K562 (cell line): ENCODE results near the gene USP37.

ENCODE experiments used
- GABPA ChIP-seq: fragments of 200-800 bp; sonication (Bioruptor generic); conservative IDR thresholded peaks from 2 replicates; pipeline ENCODE4 v1.6.1; 2016; ENCODE audit warnings: low read depth, missing genetic modification characterization, missing compliant biosample characterization
- HDAC8 ChIP-seq: fragments of 450-650 bp; IDR thresholded peaks from 2 replicates; pipeline ENCODE4 v1.6.1; 2016; ENCODE audit warnings: mild to moderate bottlenecking, missing genetic modification characterization, moderate library complexity, missing compliant biosample characterization
- HMG20A ChIP-seq: fragments of 450-650 bp; formaldehyde crosslinking; conservative IDR thresholded peaks from 2 replicates; pipeline ENCODE4 v1.4.0; 2020; ENCODE audit warnings: mild to moderate bottlenecking, mixed read lengths
- SP1 ChIP-seq: sonication (generic); formaldehyde crosslinking; IDR thresholded peaks from 2 replicates; pipeline ENCODE4 v1.8.1; 2022; ENCODE audit warnings: mild to moderate bottlenecking, missing genetic modification reagents
- SREBF2 ChIP-seq: sonication (generic); formaldehyde crosslinking; IDR thresholded peaks from 2 replicates; pipeline ENCODE4 v1.4.0; 2020; ENCODE audit warnings: mild to moderate bottlenecking, missing genetic modification reagents
- SRF ChIP-seq, 2 experiments: fragments of 250-450, 450-650 bp in 1 of 2; sonication (Bioruptor Pico) in 1 of 2; sonication (generic) in 1 of 2; formaldehyde crosslinking; IDR thresholded peaks; 2 replicates each; pipeline versions ENCODE4 v1.5.0 to v1.5.1; 2020 to 2022; ENCODE audit warnings: mild to moderate bottlenecking in 1 of 2, missing genetic modification reagents in 1 of 2
- SRSF3 ChIP-seq: fragments of 200-400 bp; formaldehyde crosslinking; IDR thresholded peaks from 2 replicates; pipeline ENCODE4 v1.6.1; 2016; ENCODE audit warnings: mild to moderate bottlenecking, low read length, moderate library complexity; ENCODE audit not compliant: insufficient read depth
- STAT5B ChIP-seq: fragments of 250-450 bp; sonication (Bioruptor Pico); IDR thresholded peaks from 2 replicates; pipeline ENCODE4 v1.8.0; 2021; ENCODE audit warnings: mild to moderate bottlenecking, inconsistent platforms
- TARDBP ChIP-seq: fragments of 450-650 bp; IDR thresholded peaks from 2 replicates; pipeline ENCODE4 v1.6.1; 2016
- ZNF354B ChIP-seq: fragments of 250-450 bp; sonication (Bioruptor Pico); IDR thresholded peaks from 2 replicates; pipeline ENCODE4 v1.4.0; 2020
- ZNF431 ChIP-seq: sonication (generic); formaldehyde crosslinking; IDR thresholded peaks from 2 replicates; pipeline ENCODE4 v1.8.0; 2022; ENCODE audit warnings: mild to moderate bottlenecking, missing genetic modification reagents
- ZNF639 ChIP-seq, 2 experiments: fragments of 200-800 bp in 1 of 2; sonication (Bioruptor generic) in 1 of 2; sonication (generic) in 1 of 2; formaldehyde crosslinking in 1 of 2; IDR thresholded peaks in 1 of 2; conservative IDR thresholded peaks in 1 of 2; 2 replicates each; pipeline versions ENCODE4 v1.5.0 to v1.6.1; 2016 to 2020; ENCODE audit warnings: missing compliant biosample characterization in 1 of 2, missing genetic modification characterization in 1 of 2, missing genetic modification reagents in 1 of 2
- TF ChIP-seq, protein P1 (sequence below): sonication (generic); formaldehyde crosslinking; IDR thresholded peaks from 2 replicates; pipeline ENCODE4 v1.9.0; 2022; ENCODE audit warnings: mild to moderate bottlenecking, missing genetic modification reagents
- TF ChIP-seq, protein P2 (sequence below), 3 experiments: IDR thresholded peaks in 2 of 3; conservative IDR thresholded peaks in 1 of 3; 2 replicates each; pipeline ENCODE4 v1.5.1; 2011 to 2012; ENCODE audit warnings: low read length in 3 of 3, mild to moderate bottlenecking in 3 of 3, control low read depth in 2 of 3, improper control_type of control experiment in 1 of 3, inconsistent platforms in 1 of 3, low read depth in 1 of 3, mixed read lengths in 1 of 3, moderate library complexity in 1 of 3; ENCODE audit not compliant: insufficient read depth in 2 of 3

- TF ChIP-seq ZNF639 (CRISPR knock-in tag; conservative IDR thresholded peaks at IDR 0.05 in 1 of 2, IDR thresholded peaks at IDR 0.05 in 1 of 2) (no peak), SREBF2 (CRISPR knock-in tag) (no peak), GABPA (tag) (no peak), SRF (CRISPR knock-in tag; IDR thresholded peaks at IDR 0.05) (no peak), ZNF431 (CRISPR knock-in tag) (no peak), HDAC8 (no peak), SRSF3 (no peak), HMG20A (CRISPR knock-in tag) (no peak), SP1 (CRISPR knock-in tag) (no peak), TARDBP (no peak), STAT5B (CRISPR knock-in tag) (no peak), ZNF354B (CRISPR knock-in tag) (no peak)
- TF ChIP-seq, protein P1, sequence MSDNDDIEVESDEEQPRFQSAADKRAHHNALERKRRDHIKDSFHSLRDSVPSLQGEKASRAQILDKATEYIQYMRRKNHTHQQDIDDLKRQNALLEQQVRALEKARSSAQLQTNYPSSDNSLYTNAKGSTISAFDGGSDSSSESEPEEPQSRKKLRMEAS (CRISPR knock-in tag): no peak
- TF ChIP-seq, protein P2, sequence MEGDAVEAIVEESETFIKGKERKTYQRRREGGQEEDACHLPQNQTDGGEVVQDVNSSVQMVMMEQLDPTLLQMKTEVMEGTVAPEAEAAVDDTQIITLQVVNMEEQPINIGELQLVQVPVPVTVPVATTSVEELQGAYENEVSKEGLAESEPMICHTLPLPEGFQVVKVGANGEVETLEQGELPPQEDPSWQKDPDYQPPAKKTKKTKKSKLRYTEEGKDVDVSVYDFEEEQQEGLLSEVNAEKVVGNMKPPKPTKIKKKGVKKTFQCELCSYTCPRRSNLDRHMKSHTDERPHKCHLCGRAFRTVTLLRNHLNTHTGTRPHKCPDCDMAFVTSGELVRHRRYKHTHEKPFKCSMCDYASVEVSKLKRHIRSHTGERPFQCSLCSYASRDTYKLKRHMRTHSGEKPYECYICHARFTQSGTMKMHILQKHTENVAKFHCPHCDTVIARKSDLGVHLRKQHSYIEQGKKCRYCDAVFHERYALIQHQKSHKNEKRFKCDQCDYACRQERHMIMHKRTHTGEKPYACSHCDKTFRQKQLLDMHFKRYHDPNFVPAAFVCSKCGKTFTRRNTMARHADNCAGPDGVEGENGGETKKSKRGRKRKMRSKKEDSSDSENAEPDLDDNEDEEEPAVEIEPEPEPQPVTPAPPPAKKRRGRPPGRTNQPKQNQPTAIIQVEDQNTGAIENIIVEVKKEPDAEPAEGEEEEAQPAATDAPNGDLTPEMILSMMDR (IDR thresholded peaks at IDR 0.05 in 2 of 3, conservative IDR thresholded peaks at IDR 0.05 in 1 of 3; ENCODE audit: insufficient read depth in 2 of 3, low read depth in 1 of 3, low read length in 3 of 3): no peak
Measured at GRCh38 chr2:218476676-218477075, 91.5 kb downstream of the USP37 start.
